NCI-H345 treated with DMSO at 0.1 percent for 48 hours (cell line): ENCODE measurements around the gene ENGASE.

ENCODE experiments used
- DNase-seq: peaks from one replicate; lab custom pipeline; 2025; ENCODE audit not compliant: unreplicated experiment; lab: John Stamatoyannopoulos, UW

Gene ENGASE

GRCh38 chr17:79090443-79091225 is 16.0 kb downstream of the ENGASE start:
- no peak for DNase-seq

GRCh38 chr17:79091226-79091670 is 16.6 kb downstream of the ENGASE start:
- no peak for DNase-seq

- DNase-seq = no peak
Measured at GRCh38 chr17:79092567-79092966, 17.9 kb downstream of the ENGASE start.

- no peak for DNase-seq
Measured at GRCh38 chr17:79093270-79093669, 18.6 kb downstream of the ENGASE start.

- DNase-seq = no peak
Measured at GRCh38 chr17:79094261-79094660, 19.6 kb downstream of the ENGASE start.

- no peak for DNase-seq
Measured at GRCh38 chr17:79095345-79096055, 20.9 kb downstream of the ENGASE start.

- DNase-seq = no peak
Measured at GRCh38 chr17:79096477-79096876, 21.9 kb downstream of the ENGASE start.

- DNase-seq = no peak
Measured at GRCh38 chr17:79097226-79098055, 22.8 kb downstream of the ENGASE start.

GRCh38 chr17:79098282-79098867 is 23.8 kb downstream of the ENGASE start:
- DNase-seq = no peak

GRCh38 chr17:79100405-79100804 is 25.8 kb downstream of the ENGASE start:
- DNase-seq = no peak

GRCh38 chr17:79101111-79101673 is 26.6 kb downstream of the ENGASE start:
- DNase-seq = no peak

- DNase-seq = no peak
Measured at GRCh38 chr17:79102214-79102613, 27.6 kb downstream of the ENGASE start.

GRCh38 chr17:79104898-79105600 is 30.4 kb downstream of the ENGASE start:
- DNase-seq = no peak

- DNase-seq = no peak
Measured at GRCh38 chr17:79105937-79106336, 31.3 kb downstream of the ENGASE start.

GRCh38 chr17:79106958-79107357 is 32.3 kb downstream of the ENGASE start:
- no peak for DNase-seq

- no peak for DNase-seq
Measured at GRCh38 chr17:79107499-79108231, 33.0 kb downstream of the ENGASE start.

- DNase-seq = no peak
Measured at GRCh38 chr17:79108232-79108850, 33.7 kb downstream of the ENGASE start.

- no peak for DNase-seq
Measured at GRCh38 chr17:79108870-79109269, 34.2 kb downstream of the ENGASE start.

GRCh38 chr17:79109584-79109983 is 35.0 kb downstream of the ENGASE start:
- DNase-seq = no peak
